Endothelial cell of hepatic sinusoid (primary cell): ENCODE measurements around the gene ZNF518B.
"Not testable (repeated sequence)": the region's sequence is repeated elsewhere in the genome, so short reads cannot be mapped to it uniquely, and the experiment has no call there.

Source experiments
- in situ Hi-C: cut with HindIII; loops from 2 replicates; pipeline ENCODE4 v1.10.0; 2017; ENCODE audit warnings: low sequenced_read_pairs

ZNF518B gene

GRCh38 chr4:10459305-10459704, 2.1 kb upstream of the ZNF518B start:
- in situ Hi-C loops: no loop called here

GRCh38 chr4:10458177-10458576, 951 bp upstream of the ZNF518B start:
- in situ Hi-C loops: no loop called here

GRCh38 chr4:10456595-10457254, 501 bp downstream of the ZNF518B start:
- in situ Hi-C loops: no loop called here

GRCh38 chr4:10456260-10456594, 999 bp downstream of the ZNF518B start:
- in situ Hi-C loops: no loop called here

GRCh38 chr4:10455133-10455532, 2.1 kb downstream of the ZNF518B start:
- in situ Hi-C loops: no loop called here

GRCh38 chr4:10454726-10455125, 2.5 kb downstream of the ZNF518B start:
- in situ Hi-C loops: no loop called here

- in situ Hi-C loops: no loop called here
Measured at GRCh38 chr4:10454121-10454520, 3.1 kb downstream of the ZNF518B start.

GRCh38 chr4:10448991-10449390, 8.2 kb downstream of the ZNF518B start:
- in situ Hi-C loops: no loop called here

GRCh38 chr4:10442976-10443375, 14.2 kb downstream of the ZNF518B start:
- in situ Hi-C loops: no loop called here

GRCh38 chr4:10441512-10441911, 15.7 kb downstream of the ZNF518B start:
- in situ Hi-C loops: no loop called here

GRCh38 chr4:10438924-10439323, 18.3 kb downstream of the ZNF518B start:
- in situ Hi-C loops: no loop called here

- in situ Hi-C loops: no loop called here
Measured at GRCh38 chr4:10437735-10438134, 19.5 kb downstream of the ZNF518B start.

- in situ Hi-C loops: not testable (repeated sequence)
Measured at GRCh38 chr4:10427680-10428079, 29.5 kb downstream of the ZNF518B start.

- in situ Hi-C loops: no loop called here
Measured at GRCh38 chr4:10421344-10422055, 35.7 kb downstream of the ZNF518B start.

- in situ Hi-C loops: no loop called here
Measured at GRCh38 chr4:10417740-10418139, 39.5 kb downstream of the ZNF518B start.

GRCh38 chr4:10416441-10416840, 40.8 kb downstream of the ZNF518B start:
- in situ Hi-C loops: no loop called here

GRCh38 chr4:10413177-10413576, 44.0 kb downstream of the ZNF518B start:
- in situ Hi-C loops: loop anchor here (5.0 kb wide), 1 partner anchor 49 kb away; no protein-coding TSS in a partner anchor

- in situ Hi-C loops: loop anchor here (5.0 kb wide), 1 partner anchor 233 kb away; no protein-coding TSS in a partner anchor
Measured at GRCh38 chr4:10405672-10406071, 51.6 kb downstream of the ZNF518B start.

GRCh38 chr4:10403633-10404445, 53.4 kb downstream of the ZNF518B start:
- in situ Hi-C loops: no loop called here

GRCh38 chr4:10395971-10396580, 61.1 kb downstream of the ZNF518B start:
- in situ Hi-C loops: no loop called here
